Measurements from ENCODE around the gene IFT43.

IFT43 gene

DNA sequence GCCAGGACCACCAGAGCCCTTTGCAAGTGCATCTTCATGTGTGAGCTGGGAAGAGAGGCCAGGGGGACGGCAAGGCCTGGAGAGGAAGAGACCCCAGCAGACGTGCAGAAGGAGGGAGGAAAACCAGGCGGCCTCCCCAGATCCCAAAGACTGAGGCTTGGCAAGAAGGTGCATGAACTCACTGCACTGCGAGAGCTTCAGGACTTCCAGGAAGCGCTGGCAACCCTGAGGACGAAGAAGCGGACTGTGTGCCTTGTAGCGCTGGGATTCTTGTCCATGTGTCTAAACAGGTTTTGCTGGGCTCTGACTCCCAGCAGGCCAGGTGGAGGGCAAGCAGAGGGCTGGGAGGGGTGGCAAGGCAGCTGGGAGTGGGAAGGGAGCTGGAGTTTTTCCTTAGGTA lies 4.7 kb upstream of the IFT43 start:
- no peak for DNase-seq (ENCODE audit: extremely low spot score)
- ChIA-PET POLR2A (interaction anchor here (0.6 kb wide), 1 partner anchor 46 kb away, joined by 3 read pairs; no protein-coding TSS in a partner anchor), CTCF (interaction anchor here (2.3 to 2.5 kb wide), 2 partner anchors 74 to 272 kb away, joined by 9 to 13 read pairs; no protein-coding TSS in a partner anchor)
- TF ChIP-seq L3MBTL2 (conservative IDR thresholded peaks at IDR 0.05) (no peak), ELF4 (IDR thresholded peaks at IDR 0.05) (no peak), FOXM1 (IDR thresholded peaks at IDR 0.05; ENCODE audit: borderline replicate concordance) (no peak), TARDBP (IDR thresholded peaks at IDR 0.05) (no peak), SP1 (IDR thresholded peaks at IDR 0.05) (no peak), FOXA1 (IDR thresholded peaks at IDR 0.05) (no peak), CTBP1 (IDR thresholded peaks at IDR 0.05; ENCODE audit: borderline replicate concordance) (no peak), BHLHE40 (IDR thresholded peaks at IDR 0.05; ENCODE audit: borderline replicate concordance) (no peak), LEF1 (IDR thresholded peaks at IDR 0.05; ENCODE audit: borderline replicate concordance) (no peak), FOXK2 (IDR thresholded peaks at IDR 0.05) (no peak), NFRKB (IDR thresholded peaks at IDR 0.05) (no peak), SUZ12 (IDR thresholded peaks at IDR 0.05) (no peak), ARNT (IDR thresholded peaks at IDR 0.05) (no peak), HDGF (IDR thresholded peaks at IDR 0.05; ENCODE audit: borderline replicate concordance) (no peak), ZNF384 (IDR thresholded peaks at IDR 0.05) (no peak)
- TF ChIP-seq, protein P1, sequence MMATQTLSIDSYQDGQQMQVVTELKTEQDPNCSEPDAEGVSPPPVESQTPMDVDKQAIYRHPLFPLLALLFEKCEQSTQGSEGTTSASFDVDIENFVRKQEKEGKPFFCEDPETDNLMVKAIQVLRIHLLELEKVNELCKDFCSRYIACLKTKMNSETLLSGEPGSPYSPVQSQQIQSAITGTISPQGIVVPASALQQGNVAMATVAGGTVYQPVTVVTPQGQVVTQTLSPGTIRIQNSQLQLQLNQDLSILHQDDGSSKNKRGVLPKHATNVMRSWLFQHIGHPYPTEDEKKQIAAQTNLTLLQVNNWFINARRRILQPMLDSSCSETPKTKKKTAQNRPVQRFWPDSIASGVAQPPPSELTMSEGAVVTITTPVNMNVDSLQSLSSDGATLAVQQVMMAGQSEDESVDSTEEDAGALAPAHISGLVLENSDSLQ (IDR thresholded peaks at IDR 0.05), result no peak

DNA sequence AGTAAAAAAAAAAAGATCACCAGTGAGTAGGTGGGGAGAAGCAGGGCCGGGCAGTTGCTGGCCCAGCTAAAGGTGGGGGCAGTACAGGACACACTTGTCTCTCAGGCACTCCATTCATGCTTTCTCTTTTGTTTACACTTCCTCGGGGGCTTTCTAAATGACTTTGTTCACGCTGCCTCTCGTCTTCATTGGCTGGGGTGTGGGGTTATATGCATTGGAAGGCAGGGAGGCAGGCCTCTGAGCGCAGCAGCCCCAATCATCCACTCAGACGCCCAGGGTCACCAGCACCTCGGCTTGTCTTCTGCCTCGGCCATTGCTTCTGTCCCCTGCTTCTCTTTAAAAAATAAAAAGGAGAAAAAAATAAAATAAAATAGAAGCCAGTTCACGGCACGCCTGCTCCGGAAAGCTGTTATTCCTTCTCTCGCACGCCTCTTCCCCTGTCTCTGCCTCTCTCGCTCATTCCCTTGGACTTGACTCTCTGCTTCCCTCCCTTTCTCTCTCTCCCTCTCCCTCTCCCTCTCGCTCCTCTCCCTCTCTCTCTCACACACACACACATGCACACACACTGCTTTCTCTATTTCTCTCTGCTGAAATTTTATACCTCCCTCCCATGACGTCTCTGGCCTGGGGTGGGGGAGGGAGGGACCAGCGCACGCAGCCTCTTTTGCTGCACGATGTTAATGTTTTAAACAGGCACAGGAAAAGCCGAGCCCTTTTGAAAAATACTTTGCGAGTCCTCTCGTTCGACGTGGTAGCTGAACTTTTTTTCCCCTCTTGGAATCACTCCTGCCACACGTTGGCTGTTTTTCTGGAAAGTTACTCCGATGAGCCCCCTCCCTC lies 3.9 kb upstream of the IFT43 start, which contains the start of gene TGFB3:
Gene TGFB3, minus strand, starts transcription at position 570 of the 840 bp plus-strand sequence. CDS start 1,102 bp downstream, outside the sequence.
- TF ChIP-seq FOXA1 (IDR thresholded peaks at IDR 0.05) (no peak), ARNT (IDR thresholded peaks at IDR 0.05) (peak; percentile 62; the same call in 1 of the 2 replicates), CTBP1 (IDR thresholded peaks at IDR 0.05; ENCODE audit: borderline replicate concordance) (peak; percentile 75), FOXK2 (IDR thresholded peaks at IDR 0.05) (peak; percentile 30; the same call in 1 of the 2 replicates), NFRKB (IDR thresholded peaks at IDR 0.05) (no peak), ELF4 (IDR thresholded peaks at IDR 0.05) (no peak), TARDBP (IDR thresholded peaks at IDR 0.05) (peak; percentile 52; the same call in 1 of the 2 replicates), HDGF (IDR thresholded peaks at IDR 0.05; ENCODE audit: borderline replicate concordance) (no peak), L3MBTL2 (conservative IDR thresholded peaks at IDR 0.05) (peak; percentile 89)
- ChIA-PET CTCF (interaction anchor here (0.5 to 2.5 kb wide), 5 partner anchors 24 to 273 kb away, joined by 3 to 17 read pairs (median 9); no protein-coding TSS in a partner anchor), POLR2A (interaction anchor here (0.6 to 1.4 kb wide), 2 partner anchors 47 to 75 kb away, joined by 3 to 5 read pairs; no protein-coding TSS in a partner anchor)
- peak; percentile 59 for DNase-seq (ENCODE audit: extremely low spot score)

GRCh38 chr14:75982266-75983018 lies 3.1 kb upstream of the IFT43 start:
- CTCF ChIA-PET, result interaction anchor here (0.5 to 2.5 kb wide), 14 partner anchors 14 to 405 kb away, joined by 3 to 17 read pairs (median 4); no protein-coding TSS in a partner anchor
- POLR2A ChIA-PET, result interaction anchor here (0.7 to 1.4 kb wide), 6 partner anchors 12 to 273 kb away, joined by 3 to 10 read pairs (median 4); no protein-coding TSS in a partner anchor
- DNase-seq (ENCODE audit: extremely low spot score), result peak; percentile 74
- TF ChIP-seq, protein P1 (IDR thresholded peaks at IDR 0.05), result peak; percentile 70
- no peak for TF ChIP-seq BHLHE40 (IDR thresholded peaks at IDR 0.05; ENCODE audit: borderline replicate concordance)

DNA sequence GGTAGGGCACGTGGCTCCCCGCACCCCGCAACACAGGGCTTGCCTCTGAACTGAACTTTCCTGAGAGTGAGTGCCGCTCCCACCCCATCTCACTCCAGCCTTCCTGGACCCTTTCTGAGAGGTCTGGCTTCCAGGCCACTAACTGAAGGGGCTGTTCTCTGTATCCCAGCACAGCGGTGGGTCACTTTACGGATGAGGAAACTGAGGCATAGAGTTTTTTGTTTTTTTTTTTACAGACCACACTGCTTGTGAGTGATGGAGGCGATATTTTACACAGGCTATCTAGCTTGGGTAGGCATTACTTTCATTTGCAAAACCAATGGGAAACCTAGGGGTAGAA lies 2.6 kb upstream of the IFT43 start:
- POLR2A ChIA-PET, result interaction anchor here (0.6 to 1.4 kb wide), 7 partner anchors 12 to 393 kb away, joined by 3 to 10 read pairs (median 4); partner anchors contain the start of gene ESRRB
- CTCF ChIA-PET, result interaction anchor here (0.6 to 2.5 kb wide), 13 partner anchors 13 to 406 kb away, joined by 3 to 17 read pairs (median 4); no protein-coding TSS in a partner anchor
- DNase-seq (ENCODE audit: extremely low spot score), result no peak
- no peak for TF ChIP-seq SUZ12 (IDR thresholded peaks at IDR 0.05)
- TF ChIP-seq TARDBP (IDR thresholded peaks at IDR 0.05), result no peak
- TF ChIP-seq ELF4 (IDR thresholded peaks at IDR 0.05), result no peak
- no peak for TF ChIP-seq FOXK2 (IDR thresholded peaks at IDR 0.05)
- TF ChIP-seq HDGF (IDR thresholded peaks at IDR 0.05; ENCODE audit: borderline replicate concordance), result no peak
- no peak for TF ChIP-seq L3MBTL2 (conservative IDR thresholded peaks at IDR 0.05)
- TF ChIP-seq ARNT (IDR thresholded peaks at IDR 0.05), result no peak
- TF ChIP-seq CTBP1 (IDR thresholded peaks at IDR 0.05; ENCODE audit: borderline replicate concordance), result no peak

GRCh38 chr14:75984674-75985073 lies 889 bp upstream of the IFT43 start:
- TF ChIP-seq ARNT (IDR thresholded peaks at IDR 0.05) (no peak), FOXA1 (IDR thresholded peaks at IDR 0.05) (no peak), HDGF (IDR thresholded peaks at IDR 0.05; ENCODE audit: borderline replicate concordance) (no peak), SP1 (IDR thresholded peaks at IDR 0.05) (no peak), FOXM1 (IDR thresholded peaks at IDR 0.05; ENCODE audit: borderline replicate concordance) (no peak), TARDBP (IDR thresholded peaks at IDR 0.05) (no peak), BHLHE40 (IDR thresholded peaks at IDR 0.05; ENCODE audit: borderline replicate concordance) (no peak), SUZ12 (IDR thresholded peaks at IDR 0.05) (no peak), NFRKB (IDR thresholded peaks at IDR 0.05) (no peak), FOXK2 (IDR thresholded peaks at IDR 0.05) (no peak), CTBP1 (IDR thresholded peaks at IDR 0.05; ENCODE audit: borderline replicate concordance) (no peak), ZNF384 (IDR thresholded peaks at IDR 0.05) (no peak)
- TF ChIP-seq, protein P1 (IDR thresholded peaks at IDR 0.05), result no peak
- no peak for DNase-seq (ENCODE audit: extremely low spot score)
- CTCF ChIA-PET, result interaction anchor here (1.0 to 1.1 kb wide), 2 partner anchors 78 to 117 kb away, joined by 3 to 4 read pairs; no protein-coding TSS in a partner anchor
- POLR2A ChIA-PET, result interaction anchor here (1.3 kb wide), 1 partner anchor 154 kb away, joined by 3 read pairs; no protein-coding TSS in a partner anchor

All from HEK293T (cell line).